H1 (cell line): ENCODE results near the gene AKAP7. TPM values are rescaled to one million over a fixed set of nuclear protein-coding genes. Genes with fewer than 3 reads are reported as not detected.

ENCODE experiments used
- CBX5 ChIP-seq: fragments of 300-800, 300-1000 bp; sonication (generic); IDR thresholded peaks from 2 replicates; pipeline ENCODE4 v1.7.1; 2016; ENCODE audit warnings: antibody characterized with exemption, low read length, low read depth
- EP300 ChIP-seq, 2 experiments: IDR thresholded peaks; 1 replicate in 1 of 2; 2 replicates in 1 of 2; pipeline ENCODE4 v1.6.1; 2011 to 2012; ENCODE audit warnings: low read depth in 2 of 2, low read length in 2 of 2, mild to moderate bottlenecking in 2 of 2, borderline replicate concordance in 1 of 2, inconsistent platforms in 1 of 2, moderate library complexity in 1 of 2
- KDM1A ChIP-seq: fragments of 200-600, 300-600 bp; sonication (generic); IDR thresholded peaks from 2 replicates; pipeline ENCODE4 v1.7.1; 2016; ENCODE audit warnings: mild to moderate bottlenecking, low read length, borderline replicate concordance
- RNF2 ChIP-seq: fragments of 200-900, 300-1000 bp; sonication (generic); IDR thresholded peaks from 2 replicates; pipeline ENCODE4 v1.7.1; 2016; ENCODE audit warnings: borderline replicate concordance, low read depth, mild to moderate bottlenecking, antibody characterized with exemption, low read length; ENCODE audit not compliant: poor library complexity, severe bottlenecking; ENCODE audit errors: missing control alignments
- SP4 ChIP-seq: IDR thresholded peaks from 2 replicates; pipeline ENCODE4 v1.6.1; 2012; ENCODE audit warnings: low read length, inconsistent platforms
- YY1 ChIP-seq: IDR thresholded peaks from 2 replicates; pipeline ENCODE4 v1.6.1; 2011; ENCODE audit warnings: low read depth, mild to moderate bottlenecking, low read length
- polyA plus RNA-seq, 7 experiments: library from polyadenylated mRNA; depleted of rRNA in 3 of 7; stranded (reverse) in 5 of 7; unstranded in 2 of 7; fragments of >200 nt in 5 of 7; fragments of 200-250 nt in 2 of 7; gene quantifications; 1 replicate in 5 of 7; 2 replicates in 1 of 7; 4 replicates in 1 of 7; pipeline versions ENCODE4 v1.2.1 to v1.2.3, GENCODE V29; 2011 to 2013; ENCODE audit warnings: missing spikeins in 2 of 7, mixed read lengths in 2 of 7
- total RNA-seq: library from RNA; stranded (reverse); fragmentation: NEBNext Ultra II Directional; extraction: Animal tissue kit (Norgen Biotek cat#: 25700); gene quantifications from 2 replicates; pipeline ENCODE4 v1.2.1, GENCODE V29; 2021

AKAP7 gene
- total and polyA plus RNA-seq, 2 of the 8 experiments (the other 6 are each of a cell fraction or from before 2014, with no cell fraction given), result 4.7 to 16.9 TPM

- no peak for TF ChIP-seq RNF2
- TF ChIP-seq SP4, result no peak
- TF ChIP-seq CBX5, result no peak
- no peak for TF ChIP-seq KDM1A
- TF ChIP-seq YY1, result no peak
- no peak for TF ChIP-seq EP300 (IDR thresholded peaks at IDR 0.05; ENCODE audit: borderline replicate concordance in 1 of 2, low read depth in 2 of 2, low read length in 2 of 2)
Observed at GRCh38 chr6:131225127-131225526, 89.9 kb downstream of the AKAP7 start (continued).
